Fibroblast of villous mesenchyme (primary cell): ENCODE results near the gene CACNA1A. TPM values are rescaled to one million over a fixed set of nuclear protein-coding genes. Genes with fewer than 3 reads are reported as not detected.

ENCODE experiments used
- DNase-seq: peaks from one replicate; pipeline ENCODE4 v3.0.0-alpha.2; 2010; ENCODE audit warnings: low read depth
- H3K4me3 ChIP-seq: 2 replicates; pipeline ENCODE4 v1.5.1; 2011; ENCODE audit warnings: low read depth, mild to moderate bottlenecking, low read length
- total RNA-seq: library from RNA; depleted of rRNA; stranded (reverse); fragments of >200 nt; gene quantifications from 2 replicates; pipeline ENCODE4 v1.2.3, GENCODE V29; 2012
- TF ChIP-seq, protein P1 (sequence below): IDR thresholded peaks from 2 replicates; pipeline ENCODE4 v1.5.1; 2012; ENCODE audit warnings: low read depth, mild to moderate bottlenecking, low read length; ENCODE audit not compliant: insufficient read depth

CACNA1A gene
- total RNA-seq, 1 donor = 0.43 TPM

DNA sequence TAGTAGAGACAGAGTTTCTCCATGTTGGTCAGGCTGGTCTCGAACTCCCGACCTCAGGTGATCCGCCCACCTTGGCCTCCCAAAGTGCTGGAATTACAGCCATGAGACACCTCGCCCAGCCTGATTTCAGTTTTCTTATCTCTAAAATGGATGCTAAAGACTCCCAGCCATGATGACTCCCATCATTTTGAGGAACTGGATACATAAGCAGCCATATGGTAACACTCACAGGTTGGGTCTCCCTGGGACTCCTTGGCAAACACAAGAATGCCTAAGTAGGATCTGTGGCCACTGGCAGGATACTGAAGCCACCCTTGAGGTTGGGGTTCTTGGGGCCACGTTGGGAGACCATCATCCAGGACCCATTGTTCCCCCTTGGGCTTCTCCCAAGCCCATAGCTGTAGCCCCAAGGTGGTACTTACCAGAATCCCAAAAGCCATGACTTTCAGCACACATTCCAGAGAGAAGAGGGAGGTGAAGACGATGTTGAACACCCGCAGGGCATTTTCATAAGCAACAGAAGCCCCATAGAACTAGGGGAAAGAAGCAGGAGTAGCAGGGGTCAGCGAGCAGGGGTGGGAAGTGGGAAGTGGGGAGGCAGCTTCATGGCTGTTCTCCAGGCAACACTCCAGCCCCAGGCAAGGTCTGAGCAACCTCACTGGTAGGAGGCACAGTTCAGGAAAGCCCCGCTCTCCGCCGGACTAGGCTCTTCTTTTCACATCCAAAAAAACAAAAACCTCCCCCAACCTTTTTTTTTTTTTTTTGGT lies 253.5 kb downstream of the CACNA1A start:
- no peak for DNase-seq
- TF ChIP-seq, protein P1, sequence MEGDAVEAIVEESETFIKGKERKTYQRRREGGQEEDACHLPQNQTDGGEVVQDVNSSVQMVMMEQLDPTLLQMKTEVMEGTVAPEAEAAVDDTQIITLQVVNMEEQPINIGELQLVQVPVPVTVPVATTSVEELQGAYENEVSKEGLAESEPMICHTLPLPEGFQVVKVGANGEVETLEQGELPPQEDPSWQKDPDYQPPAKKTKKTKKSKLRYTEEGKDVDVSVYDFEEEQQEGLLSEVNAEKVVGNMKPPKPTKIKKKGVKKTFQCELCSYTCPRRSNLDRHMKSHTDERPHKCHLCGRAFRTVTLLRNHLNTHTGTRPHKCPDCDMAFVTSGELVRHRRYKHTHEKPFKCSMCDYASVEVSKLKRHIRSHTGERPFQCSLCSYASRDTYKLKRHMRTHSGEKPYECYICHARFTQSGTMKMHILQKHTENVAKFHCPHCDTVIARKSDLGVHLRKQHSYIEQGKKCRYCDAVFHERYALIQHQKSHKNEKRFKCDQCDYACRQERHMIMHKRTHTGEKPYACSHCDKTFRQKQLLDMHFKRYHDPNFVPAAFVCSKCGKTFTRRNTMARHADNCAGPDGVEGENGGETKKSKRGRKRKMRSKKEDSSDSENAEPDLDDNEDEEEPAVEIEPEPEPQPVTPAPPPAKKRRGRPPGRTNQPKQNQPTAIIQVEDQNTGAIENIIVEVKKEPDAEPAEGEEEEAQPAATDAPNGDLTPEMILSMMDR = no peak

DNA sequence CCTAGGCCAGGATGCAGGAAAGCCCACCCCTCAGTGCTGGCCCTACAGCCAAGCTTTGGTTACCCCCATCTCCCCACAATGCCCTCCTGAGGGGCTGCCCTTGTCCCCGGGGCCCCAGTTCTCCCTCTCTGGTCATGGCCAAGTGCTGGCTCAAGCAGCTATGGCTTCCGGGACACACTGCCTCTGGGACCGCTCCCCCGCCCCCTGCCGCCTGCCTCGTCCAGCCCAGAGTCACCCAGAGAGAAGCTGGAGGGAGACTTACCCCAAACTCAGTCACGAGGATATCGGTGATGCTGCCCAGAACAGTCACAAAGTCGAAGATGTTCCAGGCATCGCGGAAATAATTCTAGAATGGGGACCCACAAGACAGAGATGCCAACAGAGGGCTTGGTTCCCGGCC lies 261.4 kb downstream of the CACNA1A start:
- no peak for DNase-seq
- TF ChIP-seq, protein P1 = no peak
- no peak overlapping the region for H3K4me3 ChIP-seq

More for the DNA sequence above, 253.5 kb downstream of the CACNA1A start:
- no peak overlapping the region for H3K4me3 ChIP-seq

DNA sequence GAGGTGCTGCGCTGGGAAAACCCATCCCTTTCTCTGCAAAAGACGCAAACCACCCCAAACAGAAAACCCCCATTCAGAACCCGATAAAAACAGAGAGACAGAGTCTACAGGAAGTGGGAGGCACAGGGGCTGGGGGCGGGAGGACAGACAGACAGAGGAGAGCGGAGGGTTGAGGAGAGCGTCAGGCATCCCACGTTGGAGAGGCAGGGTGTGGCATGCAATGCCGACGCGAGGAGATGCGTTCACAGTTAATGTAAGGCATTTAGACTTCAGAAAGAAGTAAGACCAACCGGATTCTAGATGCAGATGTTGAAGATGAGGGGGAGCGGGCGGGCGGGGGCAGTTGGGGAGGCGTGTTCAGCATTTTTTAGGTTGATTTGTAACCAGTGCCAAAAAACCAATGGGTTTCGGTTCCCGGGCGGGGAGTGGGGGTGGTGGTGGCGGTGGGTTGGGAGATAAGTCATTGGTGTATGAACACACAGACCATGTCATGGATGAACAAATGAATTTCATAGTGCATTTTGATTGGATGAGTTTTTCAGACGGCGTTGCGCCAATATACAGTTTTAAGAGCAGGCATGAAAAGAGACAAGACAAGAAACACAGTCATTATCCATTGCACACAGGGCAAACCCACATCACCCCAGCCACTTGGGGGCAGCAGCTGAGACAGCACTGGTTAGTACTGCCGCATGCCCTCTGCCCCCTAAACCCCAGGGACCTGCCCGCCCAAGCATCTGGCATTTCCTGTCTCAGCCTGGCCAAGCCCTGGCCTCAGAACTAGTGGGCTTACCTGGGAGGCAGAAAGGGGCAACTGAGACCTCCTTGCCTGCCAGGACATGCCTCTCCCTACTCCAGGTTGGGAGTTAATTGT lies 264.8 kb downstream of the CACNA1A start:
- DNase-seq = no peak
- TF ChIP-seq, protein P1 = no peak

DNA sequence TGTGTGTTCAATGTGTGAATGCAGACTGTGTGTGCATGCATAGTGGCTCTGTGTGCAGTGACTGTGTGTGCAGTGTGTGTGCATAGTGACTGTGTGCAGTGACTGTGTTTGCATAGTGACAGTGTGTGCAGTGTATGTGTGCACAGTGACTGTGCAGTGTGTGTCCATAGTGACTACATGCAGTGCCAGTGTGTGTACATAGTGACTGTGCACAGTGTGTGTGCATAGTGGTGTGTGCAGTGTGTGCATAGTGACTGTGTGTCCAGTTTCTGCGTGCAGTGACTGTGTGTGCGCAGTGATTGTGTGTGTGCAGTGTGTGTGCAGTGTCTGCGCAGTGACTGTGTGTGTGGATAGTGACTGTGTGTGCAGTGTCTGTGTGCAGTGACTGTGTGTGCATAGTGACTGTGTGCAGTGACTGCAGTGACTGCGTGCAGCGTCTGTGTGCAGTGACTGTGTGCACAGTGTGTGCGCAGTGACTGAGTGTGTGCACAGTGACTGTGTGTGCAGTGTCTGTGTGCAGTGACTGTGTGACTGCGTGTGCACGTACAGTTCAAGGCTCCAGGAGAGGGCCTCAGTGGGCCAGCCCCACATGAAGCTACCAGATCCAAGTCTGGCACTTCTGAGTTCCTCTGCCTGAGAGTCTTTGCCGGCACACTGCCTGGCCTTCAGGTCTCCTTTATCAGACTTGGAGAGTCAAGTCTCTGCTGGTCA lies 265.8 kb downstream of the CACNA1A start:
- no peak for DNase-seq
- H3K4me3 ChIP-seq = no peak overlapping the region
- TF ChIP-seq, protein P1 = no peak

More for the DNA sequence above, 264.8 kb downstream of the CACNA1A start:
- no peak overlapping the region for H3K4me3 ChIP-seq

DNA sequence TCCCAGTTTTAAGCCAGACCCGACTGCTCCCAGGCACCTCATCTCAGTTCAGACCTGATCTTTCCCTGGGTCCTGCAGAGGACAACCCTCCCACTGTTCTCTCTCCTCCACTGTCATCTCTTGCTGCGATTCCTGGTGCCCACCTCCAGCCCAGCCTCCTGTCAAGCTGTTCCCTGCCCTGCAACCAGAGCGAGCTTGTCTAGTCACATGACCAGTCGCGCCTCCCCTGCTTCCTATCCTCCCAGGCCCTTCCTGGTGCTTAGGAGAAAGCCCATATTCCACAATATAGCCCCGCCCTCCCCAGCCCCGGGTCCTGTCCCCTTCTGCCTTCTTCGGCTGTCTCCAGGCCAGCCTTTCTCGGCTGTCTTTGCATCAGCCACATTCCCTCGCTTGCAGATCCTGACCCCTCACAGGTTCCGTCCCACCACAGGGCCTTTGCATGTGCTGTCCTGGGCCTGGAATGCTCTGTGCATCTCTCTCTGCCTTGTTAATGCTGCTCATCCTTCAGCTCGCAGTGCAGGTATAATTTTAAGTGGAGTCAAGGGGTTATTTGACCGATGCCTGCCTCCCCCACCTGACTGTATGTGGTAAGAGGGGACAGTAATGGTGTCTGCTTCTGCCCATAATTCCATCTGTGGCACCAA lies 267.3 kb downstream of the CACNA1A start:
- no peak for DNase-seq
- TF ChIP-seq, protein P1 = no peak
- no peak overlapping the region for H3K4me3 ChIP-seq

DNA sequence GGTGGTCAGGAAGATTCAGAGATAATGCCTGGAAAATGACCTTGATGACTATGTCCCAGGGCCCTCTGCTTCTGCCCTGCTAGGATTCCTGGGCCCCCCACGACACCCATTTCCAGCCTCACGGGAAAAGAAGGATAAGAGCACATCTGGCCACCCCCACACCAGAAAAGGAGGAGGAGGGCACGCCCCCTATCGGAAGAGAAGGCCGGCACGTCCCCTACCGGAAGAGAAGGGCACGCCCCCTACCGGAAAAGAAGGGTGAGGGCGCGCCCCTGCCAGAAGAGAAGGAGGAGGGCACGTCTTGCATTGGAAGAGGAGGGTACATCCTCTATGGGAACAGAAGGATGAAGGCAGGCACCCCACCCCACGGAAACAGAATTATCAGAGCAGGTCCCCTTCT lies 271.8 kb downstream of the CACNA1A start:
- no peak overlapping the region for H3K4me3 ChIP-seq
- peak; percentile 56 for DNase-seq
- TF ChIP-seq, protein P1 = peak; percentile 87
